ENCODE results near the gene WASF2.

WASF2 gene

GRCh38 chr1:27377760-27378495 is 112.0 kb downstream of the WASF2 start:
- DNase-seq (ENCODE audit: low read depth in 3 of 3), result no peak

GRCh38 chr1:27374362-27375086 is 115.4 kb downstream of the WASF2 start, which contains the start of gene FCN3:
FCN3 (minus strand) TSS chr1:27374824; CDS start chr1:27374818, 6 bp downstream.
- no peak for DNase-seq (ENCODE audit: low read depth in 3 of 3)

GRCh38 chr1:27372808-27373690 is 116.9 kb downstream of the WASF2 start:
- no peak for DNase-seq (ENCODE audit: low read depth in 3 of 3)

GRCh38 chr1:27372022-27372807 is 117.8 kb downstream of the WASF2 start:
- no peak for DNase-seq (ENCODE audit: low read depth in 3 of 3)

GRCh38 chr1:27368869-27369582 is 120.9 kb downstream of the WASF2 start:
- DNase-seq (ENCODE audit: low read depth in 3 of 3), result no peak

GRCh38 chr1:27367160-27367650 is 122.8 kb downstream of the WASF2 start:
- DNase-seq (ENCODE audit: low read depth in 3 of 3), result no peak

GRCh38 chr1:27366411-27367159 is 123.4 kb downstream of the WASF2 start, which contains the start of gene MAP3K6:
MAP3K6 (minus strand) TSS chr1:27366961; CDS start chr1:27366597, 364 bp downstream.
- peak in 1 of 3 donors; percentile 65 for DNase-seq (ENCODE audit: low read depth in 3 of 3)

GRCh38 chr1:27366113-27366410 is 123.9 kb downstream of the WASF2 start:
- peak; percentile 63 to 87 (median 74) for DNase-seq (ENCODE audit: low read depth in 3 of 3)

- DNase-seq (ENCODE audit: low read depth in 3 of 3), result peak; percentile 63 to 82 (median 69)
These were observed 124.4 kb downstream of the WASF2 start for GRCh38 chr1:27365372-27366112.

- DNase-seq (ENCODE audit: low read depth in 3 of 3), result no peak
These were observed 125.1 kb downstream of the WASF2 start for GRCh38 chr1:27364696-27365371.

GRCh38 chr1:27363766-27364695 is 125.9 kb downstream of the WASF2 start:
- no peak for DNase-seq (ENCODE audit: low read depth in 3 of 3)

- DNase-seq (ENCODE audit: low read depth in 3 of 3), result no peak
These were observed 128.4 kb downstream of the WASF2 start for GRCh38 chr1:27361553-27361952.

- no peak for DNase-seq (ENCODE audit: low read depth in 3 of 3)
These were observed 128.9 kb downstream of the WASF2 start for GRCh38 chr1:27361044-27361402.

GRCh38 chr1:27360159-27361043 is 129.6 kb downstream of the WASF2 start:
- DNase-seq (ENCODE audit: low read depth in 3 of 3), result no peak

GRCh38 chr1:27359822-27360158 is 130.2 kb downstream of the WASF2 start:
- no peak for DNase-seq (ENCODE audit: low read depth in 3 of 3)

GRCh38 chr1:27358928-27359313 is 131.0 kb downstream of the WASF2 start:
- no peak for DNase-seq (ENCODE audit: low read depth in 3 of 3)
